Spleen (tissue), 7 donors: Measurements from ENCODE around the gene SH3D19.

Source experiments
- POLR2AphosphoS5 ChIP-seq, 3 donors: sonication (generic); formaldehyde crosslinking; IDR thresholded peaks; one replicate each; pipeline ENCODE4 v1.5.1; 2017; ENCODE audit warnings: antibody characterized with exemption in 3 of 3
- TF ChIP-seq, protein P1 (sequence below), 11 experiments: fragments of 200-600 bp in 7 of 11; fragments of 450-650 bp in 4 of 11; sonication (generic) in 4 of 11; IDR thresholded peaks in 8 of 11; conservative IDR thresholded peaks in 3 of 11; 1 replicate in 7 of 11; 2 replicates in 4 of 11; pipeline versions ENCODE4 v1.4.0 to v1.8.0; 2016 to 2021; ENCODE audit warnings: antibody characterized with exemption in 11 of 11, inconsistent platforms in 4 of 11, mild to moderate bottlenecking in 1 of 11
- donor health status: DM: no; HTN: no; CAD: no; lungs with moderate emphysema.
- donor health status: DM: no; HTN: no; CAD: no.
- donor health status: DM: no; HTN: no; CAD: no.

DNA sequence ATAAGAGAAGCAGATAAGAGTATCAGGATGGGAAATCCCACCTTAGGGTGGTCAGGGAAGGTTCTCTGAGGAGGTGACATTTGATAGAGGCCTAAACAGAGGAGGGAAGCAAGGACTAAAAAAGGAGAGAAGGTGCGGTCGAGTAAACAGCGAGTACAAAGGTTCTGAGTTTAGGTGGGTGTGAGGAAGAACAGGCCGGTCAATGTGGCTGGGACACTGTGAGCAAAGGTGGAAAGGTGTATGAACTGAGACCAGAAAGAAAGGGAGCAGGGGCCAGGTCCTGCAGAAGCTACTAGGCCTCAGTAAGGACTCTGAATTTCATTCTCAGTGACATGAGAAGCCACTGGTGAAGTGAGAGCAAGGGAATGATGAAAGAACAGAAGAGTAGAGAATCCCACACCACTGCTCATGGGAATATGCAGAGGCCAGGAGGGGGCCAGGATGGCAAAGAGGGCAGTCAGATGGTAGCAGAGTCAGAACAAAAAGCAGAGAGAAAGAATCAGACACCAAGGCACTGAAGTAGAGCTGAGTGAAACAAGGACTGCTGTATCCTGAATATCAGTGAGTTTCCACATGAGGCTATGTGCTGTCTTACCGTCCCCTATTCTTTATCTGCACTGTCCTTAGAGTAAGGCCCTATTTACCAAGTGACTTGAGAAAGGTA lies 30.4 kb downstream of the SH3D19 start:
- no peak for TF ChIP-seq POLR2AphosphoS5 (IDR thresholded peaks at IDR 0.05)
- TF ChIP-seq, protein P1, sequence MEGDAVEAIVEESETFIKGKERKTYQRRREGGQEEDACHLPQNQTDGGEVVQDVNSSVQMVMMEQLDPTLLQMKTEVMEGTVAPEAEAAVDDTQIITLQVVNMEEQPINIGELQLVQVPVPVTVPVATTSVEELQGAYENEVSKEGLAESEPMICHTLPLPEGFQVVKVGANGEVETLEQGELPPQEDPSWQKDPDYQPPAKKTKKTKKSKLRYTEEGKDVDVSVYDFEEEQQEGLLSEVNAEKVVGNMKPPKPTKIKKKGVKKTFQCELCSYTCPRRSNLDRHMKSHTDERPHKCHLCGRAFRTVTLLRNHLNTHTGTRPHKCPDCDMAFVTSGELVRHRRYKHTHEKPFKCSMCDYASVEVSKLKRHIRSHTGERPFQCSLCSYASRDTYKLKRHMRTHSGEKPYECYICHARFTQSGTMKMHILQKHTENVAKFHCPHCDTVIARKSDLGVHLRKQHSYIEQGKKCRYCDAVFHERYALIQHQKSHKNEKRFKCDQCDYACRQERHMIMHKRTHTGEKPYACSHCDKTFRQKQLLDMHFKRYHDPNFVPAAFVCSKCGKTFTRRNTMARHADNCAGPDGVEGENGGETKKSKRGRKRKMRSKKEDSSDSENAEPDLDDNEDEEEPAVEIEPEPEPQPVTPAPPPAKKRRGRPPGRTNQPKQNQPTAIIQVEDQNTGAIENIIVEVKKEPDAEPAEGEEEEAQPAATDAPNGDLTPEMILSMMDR (IDR thresholded peaks at IDR 0.05 in 8 of 11, conservative IDR thresholded peaks at IDR 0.05 in 3 of 11), result no peak
